Transverse colon (tissue), 4 donors: ENCODE measurements around the gene MPV17L2. TPM values are rescaled to one million over a fixed set of nuclear protein-coding genes. Genes with fewer than 3 reads are reported as not detected.

Experiments used
- DNase-seq: peaks from one replicate; pipeline ENCODE4 v3.0.0-alpha.2; 2019
- H3K27ac ChIP-seq, 4 donors: fragments of 200-600 bp; sonication (generic); 2 replicates each; pipeline ENCODE4 v1.5.1; 2016 to 2018; ENCODE audit warnings: inconsistent platforms in 4 of 4
- H3K27me3 ChIP-seq: fragments of 200-600 bp; sonication (generic); 2 replicates; pipeline ENCODE4 v1.5.1; 2017; ENCODE audit warnings: inconsistent platforms
- H3K36me3 ChIP-seq, 4 donors: fragments of 200-600 bp; sonication (generic); 2 replicates each; pipeline ENCODE4 v1.5.1; 2017 to 2019; ENCODE audit warnings: inconsistent platforms in 4 of 4
- H3K4me1 ChIP-seq, 4 donors: fragments of 200-600 bp; sonication (generic); 2 replicates each; pipeline ENCODE4 v1.5.1; 2017 to 2020; ENCODE audit warnings: inconsistent platforms in 4 of 4
- H3K4me3 ChIP-seq, 4 donors: fragments of 200-600 bp; sonication (generic); 1 replicate in 1 of 4; 2 replicates in 3 of 4; pipeline versions ENCODE4 v1.5.1 to v1.6.1; 2017 to 2019; ENCODE audit warnings: inconsistent platforms in 4 of 4
- H3K9me3 ChIP-seq, 2 donors: fragments of 200-600 bp; sonication (generic); 2 replicates each; pipeline ENCODE4 v1.5.1; 2017 to 2019; ENCODE audit warnings: inconsistent platforms in 2 of 2
- CTCF ChIP-seq, 5 experiments: fragments of 200-600 bp in 3 of 5; fragments of 450-650 bp in 2 of 5; sonication (generic) in 3 of 5; IDR thresholded peaks; 1 replicate in 2 of 5; 2 replicates in 3 of 5; pipeline ENCODE4 v1.5.1; 2016 to 2017; ENCODE audit warnings: antibody characterized with exemption in 5 of 5, inconsistent platforms in 3 of 5, mild to moderate bottlenecking in 2 of 5, moderate library complexity in 1 of 5
- EP300 ChIP-seq: sonication (generic); formaldehyde crosslinking; IDR thresholded peaks from one replicate; pipeline ENCODE4 v1.6.1; 2017; ENCODE audit warnings: antibody characterized with exemption, low read depth
- POLR2A ChIP-seq: fragments of 450-650 bp; IDR thresholded peaks from one replicate; pipeline ENCODE4 v1.6.1; 2016; ENCODE audit warnings: antibody characterized with exemption, mild to moderate bottlenecking, moderate library complexity
- POLR2AphosphoS5 ChIP-seq, 3 donors: sonication (generic); formaldehyde crosslinking; IDR thresholded peaks; one replicate each; pipeline ENCODE4 v1.6.1; 2016; ENCODE audit warnings: antibody characterized with exemption in 3 of 3
- WGBS, 2 donors: methylation state at CpG; one replicate each; pipeline ENCODE4 v1.1.5; 2018; ENCODE audit warnings: low coverage in 1 of 2; 5-methylcytosine and 5-hydroxymethylcytosine counted together
- in situ Hi-C, 4 donors: fragments of 200-750 bp; cut with MboI; loops; one replicate each; pipeline versions ENCODE4 v1.15.0 to v1.15.1; 2017; ENCODE audit warnings: low sequenced_read_pairs in 3 of 4, low pct_ligation_motif_present in 1 of 4, low pct_unique_long_range_greater_than_20kb in 1 of 4
- intact Hi-C: fragments of 100-400 bp; cut with DNase I; formaldehyde crosslinking; loops from one replicate; pipeline ENCODE4 v1.15.1; 2023; ENCODE audit warnings: low total_unique reads
- total RNA-seq, 4 donors: library from RNA; depleted of rRNA; stranded (reverse); fragments of >200 nt; gene quantifications; one replicate each; pipeline ENCODE4 v1.1.0, GENCODE V29; 2016

The MPV17L2 gene
- total RNA-seq, 4 donors from 2014 or later, result 1.6 to 22.3 (median 12.6) TPM

- Histone ChIP-seq H3K27me3 (peaks cover 69% of the 10 kb centered on the region), H3K4me3 (peak overlapping the region in 3 of 4 donors; percentile 15 to 51 (median 30)), H3K36me3 (no peaks in the 10 kb centered on the region), H3K4me1 (peaks cover 7 to 30% (median 16%) of the 10 kb centered on the region in 4 donors), H3K27ac (peak overlapping the region in 2 of 4 donors; percentile 33 to 34), H3K9me3 (no peaks in the 10 kb centered on the region)
- TF ChIP-seq POLR2AphosphoS5 (IDR thresholded peaks at IDR 0.05) (no peak), EP300 (no peak), POLR2A (no peak), CTCF (IDR thresholded peaks at IDR 0.05) (no peak)
- in situ Hi-C loops (loop anchor here in 1 of 4 donors (25.0 kb wide), 1 partner anchor 113 kb away; the partner anchor contains the start of gene PGPEP1), intact Hi-C loops (no loop called here)
- 9 to 21% methylated on average over 8 to 32 of the region's 39 CpGs for WGBS, 2 donors
- peak; percentile 49 for DNase-seq
These were observed 31.0 kb downstream of the MPV17L2 start for GRCh38 chr19:18223860-18224524.

GRCh38 chr19:18224525-18225354, 31.7 kb downstream of the MPV17L2 start:
- no peak for TF ChIP-seq POLR2A
- TF ChIP-seq POLR2AphosphoS5 (IDR thresholded peaks at IDR 0.05), result no peak
- TF ChIP-seq EP300, result no peak
- TF ChIP-seq CTCF (IDR thresholded peaks at IDR 0.05), result no peak
- H3K27ac ChIP-seq, result peak overlapping the region in 3 of 4 donors; percentile 12 to 62 (median 33)
- peak; percentile 98 for DNase-seq
- intact Hi-C loops, result no loop called here
- peaks cover 74% of the 10 kb centered on the region for H3K27me3 ChIP-seq
- 3% methylated on average over 58 of the region's 81 CpGs; no CpG with 5 or more reads in 1 of the 2 donors for WGBS, 2 donors
- H3K9me3 ChIP-seq, result no peaks in the 10 kb centered on the region
- peak overlapping the region; percentile 6 to 51 (median 22) for H3K4me3 ChIP-seq
- H3K4me1 ChIP-seq, result peaks cover 7 to 30% (median 16%) of the 10 kb centered on the region in 4 donors
- in situ Hi-C loops, result loop anchor here in 1 of 4 donors (25.0 kb wide), 1 partner anchor 113 kb away; the partner anchor contains the start of gene PGPEP1
- no peaks in the 10 kb centered on the region for H3K36me3 ChIP-seq

- 37% methylated on average over 13 of the region's 16 CpGs; no CpG with 5 or more reads in 1 of the 2 donors for WGBS, 2 donors
- H3K27me3 ChIP-seq, result peaks cover 80% of the 10 kb centered on the region
- no peak for DNase-seq
- peak overlapping the region in 1 of 4 donors; percentile 51 for H3K4me3 ChIP-seq
- H3K4me1 ChIP-seq, result peaks cover 7 to 30% (median 16%) of the 10 kb centered on the region in 4 donors
- peak overlapping the region in 3 of 4 donors; percentile 11 to 62 (median 12) for H3K27ac ChIP-seq
- H3K9me3 ChIP-seq, result no peaks in the 10 kb centered on the region
- no peaks in the 10 kb centered on the region for H3K36me3 ChIP-seq
- TF ChIP-seq EP300, result no peak
- no peak for TF ChIP-seq POLR2A
- TF ChIP-seq POLR2AphosphoS5 (IDR thresholded peaks at IDR 0.05), result no peak
- no peak for TF ChIP-seq CTCF (IDR thresholded peaks at IDR 0.05)
- intact Hi-C loops, result no loop called here
- in situ Hi-C loops, result no loop called here
These were observed 32.3 kb downstream of the MPV17L2 start for GRCh38 chr19:18225355-18225701.
